B cell (primary cell): ENCODE results near the gene MUC5AC. TPM values are rescaled to one million over a fixed set of nuclear protein-coding genes. Genes with fewer than 3 reads are reported as not detected.

Experiments used
- ATAC-seq: fragments of 200-7000 bp; cut with Tn5 transposase; one replicate; pipeline ENCODE4 v1.10.0; 2021; ENCODE audit warnings: low read depth, mild to moderate bottlenecking, moderate number of reproducible peaks, moderate library complexity
- CTCF ChIA-PET: fragments of 350-600 bp; sonication (Branson Sonifier 250); formaldehyde crosslinking; loops from one replicate; lab custom pipeline; 2021; ENCODE audit warnings: antibody characterized with exemption, inconsistent platforms; lab: Charles Lee
- POLR2A ChIA-PET: fragments of 350-600 bp; sonication (Branson Sonifier 250); formaldehyde crosslinking; loops from one replicate; lab custom pipeline; 2021; ENCODE audit warnings: antibody characterized with exemption; lab: Charles Lee
- DNase-seq: peaks from one replicate; pipeline ENCODE4 v3.0.0; 2013
- H2AFZ ChIP-seq: 2 replicates; pipeline ENCODE4 v1.6.1; 2012; ENCODE audit warnings: mild to moderate bottlenecking, low read depth, low read length; ENCODE audit not compliant: insufficient read depth, poor library complexity, severe bottlenecking
- H3K27ac ChIP-seq, 2 donors: 1 replicate in 1 of 2; 2 replicates in 1 of 2; pipeline ENCODE4 v1.5.1; 2012 to 2013; ENCODE audit warnings: low read length in 2 of 2, mild to moderate bottlenecking in 2 of 2, moderate library complexity in 1 of 2
- H3K27me3 ChIP-seq, 4 experiments: fragments of 200-600 bp in 1 of 4; sonication (generic) in 1 of 4; replicated peaks in 1 of 4; 1 replicate in 2 of 4; 2 replicates in 2 of 4; pipeline versions ENCODE4 v1.6.1 to v1.7.0; 2013 to 2016; ENCODE audit warnings: low read length in 3 of 4, mild to moderate bottlenecking in 2 of 4, mixed read lengths in 1 of 4, moderate library complexity in 1 of 4; ENCODE audit not compliant: insufficient read depth in 4 of 4, control insufficient read depth in 3 of 4; ENCODE audit errors: control extremely low read depth in 1 of 4
- H3K36me3 ChIP-seq, 2 experiments: replicated peaks in 1 of 2; 1 replicate in 1 of 2; 2 replicates in 1 of 2; pipeline versions ENCODE4 v1.6.1 to v1.7.1; 2013; ENCODE audit warnings: low read length in 1 of 2; ENCODE audit not compliant: insufficient read depth in 2 of 2, control insufficient read depth in 1 of 2; ENCODE audit errors: control extremely low read depth in 1 of 2, extremely low read depth in 1 of 2
- H3K4me1 ChIP-seq, 2 donors: fragments of 200-600 bp in 1 of 2; sonication (generic) in 1 of 2; 1 replicate in 1 of 2; 2 replicates in 1 of 2; pipeline versions ENCODE4 v1.5.1 to v1.6.1; 2013 to 2017; ENCODE audit warnings: low read length in 2 of 2; ENCODE audit not compliant: control insufficient read depth in 2 of 2, insufficient read depth in 2 of 2
- H3K4me2 ChIP-seq: replicated peaks from 2 replicates; pipeline ENCODE3; 2012; ENCODE audit warnings: mild to moderate bottlenecking, low read depth, low read length; ENCODE audit not compliant: poor library complexity, severe bottlenecking
- H3K4me3 ChIP-seq, 5 experiments: fragments of 200-600 bp in 1 of 5; sonication (generic) in 1 of 5; 1 replicate in 3 of 5; 2 replicates in 2 of 5; pipeline versions ENCODE4 v1.5.1 to v1.7.0; 2011 to 2016; ENCODE audit warnings: low read length in 4 of 5, mild to moderate bottlenecking in 4 of 5, low read depth in 2 of 5, control low read depth in 1 of 5, moderate library complexity in 1 of 5; ENCODE audit not compliant: insufficient read depth in 1 of 5; ENCODE audit errors: control extremely low read depth in 1 of 5, extremely low read depth in 1 of 5
- H3K79me2 ChIP-seq: fragments of 200-600 bp; sonication (generic); one replicate; pipeline ENCODE4 v1.6.0; 2016; ENCODE audit warnings: low read length; ENCODE audit not compliant: control insufficient read depth, insufficient read depth
- H3K9ac ChIP-seq: fragments of 200-600 bp; sonication (generic); 2 replicates; pipeline ENCODE4 v1.6.1; 2017; ENCODE audit warnings: mild to moderate bottlenecking, low read length, moderate library complexity
- H3K9me3 ChIP-seq, 3 donors: one replicate each; pipeline versions ENCODE4 v1.6.1 to v1.7.1; 2013; ENCODE audit warnings: low read length in 2 of 3; ENCODE audit not compliant: control insufficient read depth in 2 of 3, insufficient read depth in 1 of 3; ENCODE audit errors: control extremely low read depth in 1 of 3
- H4K20me1 ChIP-seq: 2 replicates; pipeline ENCODE4 v1.6.0; 2012; ENCODE audit warnings: mild to moderate bottlenecking, low read length; ENCODE audit not compliant: insufficient read depth, control insufficient read depth, poor library complexity, severe bottlenecking
- H3K27ac Mint-ChIP-seq: one replicate; pipeline ENCODE4 v1.8.0; 2021; ENCODE audit warnings: mixed read lengths
- H3K27me3 Mint-ChIP-seq: one replicate; pipeline ENCODE4 v1.8.0; 2021; ENCODE audit warnings: mixed read lengths
- H3K4me1 Mint-ChIP-seq: one replicate; pipeline ENCODE4 v1.8.0; 2021; ENCODE audit warnings: mixed read lengths
- H3K4me3 Mint-ChIP-seq: one replicate; pipeline ENCODE4 v1.8.0; 2021; ENCODE audit warnings: mixed read lengths
- H3K9me3 Mint-ChIP-seq: one replicate; pipeline ENCODE4 v1.8.0; 2022; ENCODE audit warnings: mixed read lengths; ENCODE audit not compliant: insufficient read depth
- EZH2 ChIP-seq: IDR thresholded peaks from 2 replicates; pipeline ENCODE4 v1.6.1; 2012; ENCODE audit warnings: borderline replicate concordance, low read depth, mild to moderate bottlenecking, moderate library complexity, low read length; ENCODE audit not compliant: insufficient read depth, poor library complexity, severe bottlenecking
- WGBS: methylation state at CpG from one replicate; pipeline ENCODE4 v1.1.5; 2013; ENCODE audit warnings: missing lambda C conversion rate; ENCODE audit not compliant: insufficient coverage; 5-methylcytosine and 5-hydroxymethylcytosine counted together
- intact Hi-C: fragments of 100-400 bp; cut with micrococcal nuclease; formaldehyde crosslinking; loops from one replicate; pipeline ENCODE4 v1.10.0; 2022
- polyA plus RNA-seq: library from polyadenylated mRNA; depleted of rRNA; stranded (reverse); fragments of >200 nt; gene quantifications from 2 replicates; pipeline ENCODE4 v1.2.3, GENCODE V29; 2012
- total RNA-seq, 2 donors: library from RNA; stranded (reverse); fragments of 120-200 nt in 1 of 2; gene quantifications; 1 replicate in 1 of 2; 2 replicates in 1 of 2; pipeline versions ENCODE4 v1.2.3 to v1.2.4, GENCODE V29; 2013 to 2022
- TF ChIP-seq, protein P1 (sequence below): fragments of 200-600 bp; IDR thresholded peaks from one replicate; pipeline ENCODE4 v1.8.0; 2022; ENCODE audit warnings: antibody characterized with exemption, mild to moderate bottlenecking

The MUC5AC gene
- total and polyA plus RNA-seq, 2 donors (not counting 1 experiment from before 2014, with no cell fraction given), result not detected

- H3K4me2 ChIP-seq, result no peak overlapping the region
- ChIA-PET CTCF (no interaction called here), POLR2A (no interaction called here)
- H3K79me2 ChIP-seq, result no peaks in the 10 kb centered on the region
- no peak overlapping the region for H3K27ac ChIP-seq
- H3K27me3 Mint-ChIP-seq, result no peaks in the 10 kb centered on the region
- H3K4me1 ChIP-seq, result no peaks in the 10 kb centered on the region
- H4K20me1 ChIP-seq, result no peaks in the 10 kb centered on the region
- H3K36me3 ChIP-seq, result no peaks in the 10 kb centered on the region
- H3K27ac Mint-ChIP-seq, result no peak overlapping the region
- H3K4me3 Mint-ChIP-seq, result no peak overlapping the region
- no peaks in the 10 kb centered on the region for H3K9me3 Mint-ChIP-seq
- no peak overlapping the region for H3K9ac ChIP-seq
- peaks cover 0 to 28% (median 0%) of the 10 kb centered on the region in 3 donors for H3K9me3 ChIP-seq
- no peak for DNase-seq
- H2AFZ ChIP-seq, result no peak overlapping the region
- no peaks in the 10 kb centered on the region for H3K4me1 Mint-ChIP-seq
- ATAC-seq, result no peak
- 94% methylated on average over 22 of the region's 22 CpGs for WGBS
- TF ChIP-seq, protein P1, sequence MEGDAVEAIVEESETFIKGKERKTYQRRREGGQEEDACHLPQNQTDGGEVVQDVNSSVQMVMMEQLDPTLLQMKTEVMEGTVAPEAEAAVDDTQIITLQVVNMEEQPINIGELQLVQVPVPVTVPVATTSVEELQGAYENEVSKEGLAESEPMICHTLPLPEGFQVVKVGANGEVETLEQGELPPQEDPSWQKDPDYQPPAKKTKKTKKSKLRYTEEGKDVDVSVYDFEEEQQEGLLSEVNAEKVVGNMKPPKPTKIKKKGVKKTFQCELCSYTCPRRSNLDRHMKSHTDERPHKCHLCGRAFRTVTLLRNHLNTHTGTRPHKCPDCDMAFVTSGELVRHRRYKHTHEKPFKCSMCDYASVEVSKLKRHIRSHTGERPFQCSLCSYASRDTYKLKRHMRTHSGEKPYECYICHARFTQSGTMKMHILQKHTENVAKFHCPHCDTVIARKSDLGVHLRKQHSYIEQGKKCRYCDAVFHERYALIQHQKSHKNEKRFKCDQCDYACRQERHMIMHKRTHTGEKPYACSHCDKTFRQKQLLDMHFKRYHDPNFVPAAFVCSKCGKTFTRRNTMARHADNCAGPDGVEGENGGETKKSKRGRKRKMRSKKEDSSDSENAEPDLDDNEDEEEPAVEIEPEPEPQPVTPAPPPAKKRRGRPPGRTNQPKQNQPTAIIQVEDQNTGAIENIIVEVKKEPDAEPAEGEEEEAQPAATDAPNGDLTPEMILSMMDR, result no peak
- no peak for TF ChIP-seq EZH2
- no peaks in the 10 kb centered on the region for H3K27me3 ChIP-seq
- no peak overlapping the region for H3K4me3 ChIP-seq
- intact Hi-C loops, result no loop called here
Measured at GRCh38 chr11:1175461-1176223, 17.9 kb downstream of the MUC5AC start.

- Histone ChIP-seq H2AFZ (no peak overlapping the region), H3K36me3 (no peaks in the 10 kb centered on the region), H3K27ac (no peak overlapping the region), H3K9ac (no peak overlapping the region), H3K4me1 (no peaks in the 10 kb centered on the region), H3K79me2 (no peaks in the 10 kb centered on the region), H3K27me3 (no peaks in the 10 kb centered on the region), H3K4me2 (no peak overlapping the region), H3K9me3 (peaks cover 0 to 22% (median 0%) of the 10 kb centered on the region in 3 donors), H3K4me3 (no peak overlapping the region), H4K20me1 (no peaks in the 10 kb centered on the region)
- no peak for ATAC-seq
- WGBS, result 92% methylated on average over 32 of the region's 32 CpGs
- Mint-ChIP-seq H3K4me3 (no peak overlapping the region), H3K4me1 (no peaks in the 10 kb centered on the region), H3K9me3 (no peaks in the 10 kb centered on the region), H3K27me3 (no peaks in the 10 kb centered on the region), H3K27ac (no peak overlapping the region)
- no peak for DNase-seq
- ChIA-PET POLR2A (no interaction called here), CTCF (no interaction called here)
- intact Hi-C loops, result no loop called here
- no peak for TF ChIP-seq EZH2
- TF ChIP-seq, protein P1, result no peak
Measured at GRCh38 chr11:1176224-1177019, 18.7 kb downstream of the MUC5AC start.
